GM18868 (cell line): ENCODE results near the gene FEZF1.

Source experiments
- ATAC-seq: cut with Tn5 transposase; IDR thresholded peaks from one replicate; pipeline ENCODE4 v1.9.1; 2021; ENCODE audit warnings: mild to moderate bottlenecking, moderate library complexity; ENCODE audit not compliant: unreplicated experiment

Gene FEZF1

GRCh38 chr7:122304319-122304975 lies at the start of gene FEZF1:
Gene FEZF1, minus strand, starts transcription at chr7:122304750. Its CDS starts 313 bp downstream, at chr7:122304437.
- no peak for ATAC-seq

DNA sequence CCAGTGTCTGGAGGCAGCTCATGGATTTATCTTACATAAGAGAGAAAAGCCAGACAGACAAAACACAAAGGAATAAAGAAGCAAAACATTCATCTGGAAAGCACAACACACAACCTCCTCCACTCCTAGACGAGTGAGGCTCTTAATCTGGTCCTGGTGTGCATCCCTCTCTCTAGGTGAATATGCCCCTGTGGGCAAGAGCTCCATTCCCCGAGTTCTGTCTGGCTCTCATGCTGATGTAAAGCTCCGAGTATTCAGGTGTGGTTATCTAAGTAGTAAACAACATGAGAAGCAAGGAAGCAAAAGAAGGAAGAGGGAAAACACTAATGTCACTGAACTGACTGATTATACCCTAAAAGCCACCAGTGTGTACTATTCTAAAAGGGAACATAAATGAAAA lies 47.9 kb upstream of the FEZF1 start:
- ATAC-seq = no peak

DNA sequence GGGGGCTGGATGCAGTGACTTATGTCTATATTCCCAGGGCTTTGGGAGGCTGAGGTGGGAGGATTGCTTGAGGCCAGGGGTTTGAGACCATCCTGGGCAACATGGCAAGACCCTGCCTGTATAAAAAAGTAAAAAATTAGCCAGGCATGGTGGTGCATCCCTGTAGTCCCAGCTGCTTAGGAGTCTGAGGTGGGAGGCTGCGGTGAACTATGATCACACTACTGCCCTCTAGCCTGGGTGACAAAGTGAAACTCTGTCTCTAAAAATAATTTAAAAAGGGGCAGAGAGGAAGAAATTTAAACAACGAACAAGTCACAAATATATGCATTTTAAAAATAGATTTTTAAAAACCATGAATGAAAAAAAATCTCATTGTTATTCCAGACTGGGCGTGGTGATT lies 46.2 kb upstream of the FEZF1 start:
- ATAC-seq = no peak

DNA sequence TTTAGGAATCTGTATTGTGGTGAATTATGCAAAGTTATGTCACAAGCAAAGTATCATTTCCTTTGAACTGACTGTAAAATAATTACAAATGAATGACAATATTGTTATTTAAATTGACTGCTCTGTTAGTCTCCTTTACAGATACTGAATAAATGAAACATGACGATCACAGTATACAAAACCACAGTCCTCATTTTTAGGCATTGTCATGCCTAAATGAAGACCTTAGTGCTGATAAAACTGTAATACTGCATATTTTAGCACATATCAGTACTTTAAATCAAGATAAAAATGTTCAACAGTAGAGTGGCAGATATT lies 39.7 kb upstream of the FEZF1 start:
- no peak for ATAC-seq

DNA sequence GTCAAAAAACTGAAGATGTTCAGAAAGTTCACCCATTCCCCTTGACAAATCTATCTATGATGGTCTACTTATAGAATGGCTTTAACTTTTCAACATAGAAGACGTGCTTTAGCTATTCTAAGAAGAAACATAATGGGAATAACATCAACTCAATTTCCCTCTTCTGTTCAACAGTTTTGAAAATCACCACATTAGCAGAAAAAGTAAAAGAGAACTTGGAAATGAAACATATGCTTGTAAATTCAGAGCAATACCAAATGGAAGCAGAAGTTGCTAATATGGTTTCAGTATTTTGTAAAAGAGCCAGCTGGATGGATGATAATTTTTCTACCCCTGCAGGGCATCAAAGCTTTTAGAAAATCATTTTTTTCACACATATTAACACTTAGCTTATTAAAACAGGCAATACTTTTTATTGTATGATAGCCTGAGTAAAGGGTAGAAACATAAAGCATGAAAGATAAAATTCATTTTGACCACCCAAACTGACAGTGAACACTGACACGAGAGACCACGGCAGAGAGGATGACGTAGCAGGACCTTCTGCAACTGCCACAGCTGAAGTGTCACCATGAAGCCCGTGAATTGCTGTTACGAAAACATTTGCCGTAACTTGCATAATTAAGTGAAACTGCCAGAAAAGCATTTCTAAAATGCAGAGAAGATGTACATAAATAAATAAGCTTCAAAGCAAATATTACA lies 39.2 kb upstream of the FEZF1 start:
- no peak for ATAC-seq

- ATAC-seq = no peak
These were observed 35.9 kb upstream of the FEZF1 start for GRCh38 chr7:122340427-122340826.

DNA sequence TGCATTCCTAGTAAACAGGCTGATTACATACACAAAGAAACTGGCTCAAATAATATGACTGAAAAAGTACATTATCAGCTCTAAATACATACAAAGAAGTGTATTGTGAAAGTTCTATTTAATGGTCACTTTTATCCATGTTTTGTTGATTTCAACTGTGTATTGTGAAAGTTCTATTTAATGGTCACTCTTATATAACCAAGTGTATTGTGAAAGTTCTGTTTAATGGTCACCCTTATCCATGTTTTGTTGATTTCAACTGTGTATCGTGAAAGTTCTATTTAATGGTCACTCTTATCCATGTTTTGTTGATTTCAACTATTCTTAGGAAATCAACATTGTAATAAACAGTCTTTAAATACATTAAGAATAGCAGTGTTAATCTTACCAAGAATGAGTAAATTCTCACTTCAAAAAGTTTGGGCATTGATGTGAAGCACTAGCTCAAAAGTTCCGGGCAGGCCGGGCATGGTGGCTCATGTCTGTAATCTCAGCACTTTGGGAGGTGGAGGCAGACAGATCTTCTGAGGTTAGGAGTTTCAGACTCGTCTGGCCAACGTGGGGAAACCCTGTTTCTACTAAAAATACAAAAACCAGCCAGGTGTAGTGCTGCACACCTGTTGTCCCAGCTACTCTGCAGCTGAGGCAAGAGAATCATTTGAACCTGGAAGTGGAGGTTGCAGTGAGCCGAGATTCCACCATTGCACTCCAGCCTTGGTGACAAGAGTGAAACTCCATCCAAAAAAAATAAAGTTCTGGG lies 34.8 kb upstream of the FEZF1 start:
- ATAC-seq = no peak

GRCh38 chr7:122337011-122337410 lies 32.5 kb upstream of the FEZF1 start:
- ATAC-seq = no peak

GRCh38 chr7:122329145-122329802 lies 24.7 kb upstream of the FEZF1 start:
- no peak for ATAC-seq

DNA sequence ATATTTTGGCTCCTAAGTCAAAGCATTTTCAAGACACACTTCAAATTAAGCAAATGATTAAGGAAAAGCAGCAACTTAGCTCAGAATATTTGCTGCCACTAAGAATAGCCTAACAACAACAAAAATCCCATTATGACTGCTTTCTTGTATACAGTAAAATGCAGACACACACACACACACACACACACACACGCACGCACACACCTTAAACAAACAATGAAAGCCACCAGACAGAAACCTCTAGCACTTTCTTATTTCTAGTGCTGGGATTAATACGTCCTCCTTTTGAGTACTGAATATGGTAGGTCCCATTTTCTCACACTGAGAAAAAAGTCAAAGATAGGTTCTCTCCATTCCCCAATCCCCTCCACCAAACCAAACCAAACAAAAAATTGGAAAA lies 23.4 kb upstream of the FEZF1 start:
- no peak for ATAC-seq

GRCh38 chr7:122316467-122317388 lies 12.2 kb upstream of the FEZF1 start:
- no peak for ATAC-seq

- no peak for ATAC-seq
These were observed 11.2 kb upstream of the FEZF1 start for GRCh38 chr7:122315507-122316466.

DNA sequence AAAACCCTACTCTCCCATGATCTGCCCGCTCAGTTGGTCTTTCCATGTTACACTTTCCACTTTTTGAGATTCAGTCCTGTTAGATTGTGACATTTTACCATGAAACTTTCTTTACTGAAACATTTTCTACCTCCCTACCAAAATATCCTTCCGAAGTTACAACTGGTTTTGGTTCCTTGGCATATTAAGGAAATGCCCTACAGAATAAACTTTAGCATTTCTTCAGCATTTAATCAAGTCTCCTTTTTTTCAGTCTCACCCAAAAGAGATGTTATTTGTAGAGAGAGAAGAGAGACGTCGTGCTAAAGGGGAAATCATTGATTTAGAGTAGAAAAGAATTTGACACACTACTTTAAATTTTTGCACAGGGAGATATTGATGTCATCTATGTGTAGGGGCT lies 9.7 kb upstream of the FEZF1 start:
- no peak for ATAC-seq

- ATAC-seq = no peak
These were observed 8.2 kb upstream of the FEZF1 start for GRCh38 chr7:122312789-122313188.

- no peak for ATAC-seq
These were observed 7.3 kb upstream of the FEZF1 start for GRCh38 chr7:122311734-122312450.

GRCh38 chr7:122311050-122311700 lies 6.6 kb upstream of the FEZF1 start:
- ATAC-seq = no peak

DNA sequence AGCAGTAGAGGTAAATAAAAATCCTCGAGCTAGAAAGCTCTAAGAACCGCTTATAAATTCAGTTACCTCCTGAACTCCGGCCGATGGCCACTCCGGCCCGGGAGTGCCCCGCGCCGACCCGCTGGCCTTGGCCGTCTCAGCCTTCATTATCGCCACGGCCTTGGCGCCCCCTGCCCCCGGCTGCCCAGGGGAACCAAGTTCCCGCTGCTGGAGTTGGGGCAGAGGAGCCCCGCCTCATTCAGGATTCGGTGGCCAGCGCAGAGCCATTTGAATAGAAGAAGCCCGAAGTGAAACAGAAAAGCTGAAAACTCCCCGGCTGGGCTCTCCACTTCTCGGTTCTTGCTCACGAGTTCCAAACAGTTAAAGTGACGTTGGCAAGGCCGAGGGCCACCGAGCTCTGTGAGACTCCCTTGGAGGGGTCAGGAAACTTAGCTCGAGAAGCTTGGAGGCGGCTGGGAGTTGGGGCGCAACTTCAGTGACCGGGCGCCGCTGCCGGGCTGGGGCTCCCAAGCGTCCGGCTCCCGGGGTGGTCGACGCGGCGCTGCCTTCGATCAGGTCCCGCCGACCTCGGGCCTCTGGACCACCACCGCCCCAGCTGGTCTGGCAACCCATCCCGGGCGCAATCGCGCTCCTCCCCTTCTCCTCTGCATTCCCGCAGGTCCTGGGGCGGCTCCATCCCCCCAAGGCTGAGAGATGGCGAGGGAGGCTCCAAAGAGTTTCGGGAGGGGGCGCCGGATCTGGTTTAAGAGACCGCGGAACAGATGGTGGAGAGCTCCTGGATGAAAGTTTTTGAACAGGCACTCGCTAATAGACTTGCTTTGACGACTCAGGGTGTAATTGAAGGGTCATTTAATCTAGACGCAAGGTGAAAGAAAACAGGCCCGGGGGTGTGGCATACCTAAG lies 5.8 kb upstream of the FEZF1 start:
- peak; percentile 39 for ATAC-seq
